Osteoblast (primary cell): Measurements from ENCODE around the gene CASP7. TPM values are rescaled to one million over a fixed set of nuclear protein-coding genes. Genes with fewer than 3 reads are reported as not detected.

Source experiments
- DNase-seq: peaks from one replicate; pipeline ENCODE4 v3.0.0; 2011; ENCODE audit warnings: low spot score, mixed read lengths; ENCODE audit not compliant: insufficient read length; ENCODE audit errors: missing footprints
- H2AFZ ChIP-seq: 2 replicates; pipeline ENCODE4 v1.6.0; 2011; ENCODE audit warnings: mild to moderate bottlenecking, low read length
- H3K27ac ChIP-seq: 2 replicates; pipeline ENCODE4 v1.5.1; 2011; ENCODE audit warnings: mild to moderate bottlenecking, low read depth, low read length, moderate library complexity
- H3K27me3 ChIP-seq: 2 replicates; pipeline ENCODE4 v1.6.0; 2012; ENCODE audit warnings: mild to moderate bottlenecking, control low read depth, inconsistent platforms, low read length, moderate library complexity; ENCODE audit not compliant: insufficient read depth
- H3K36me3 ChIP-seq: 2 replicates; pipeline ENCODE4 v1.5.1; 2011; ENCODE audit warnings: mild to moderate bottlenecking, low read length, control low read depth, moderate library complexity; ENCODE audit not compliant: insufficient read depth
- H3K4me1 ChIP-seq: 2 replicates; pipeline ENCODE4 v1.5.1; 2011; ENCODE audit warnings: mild to moderate bottlenecking, low read length, control low read depth, moderate library complexity; ENCODE audit not compliant: insufficient read depth
- H3K4me2 ChIP-seq: 2 replicates; pipeline ENCODE4 v1.6.0; 2011; ENCODE audit warnings: mild to moderate bottlenecking, low read length; ENCODE audit not compliant: insufficient read depth
- H3K4me3 ChIP-seq: fragments of 200-600 bp; sonication (generic); 3 replicates; pipeline ENCODE4 v1.5.1; 2012; ENCODE audit warnings: mild to moderate bottlenecking, low read length, inconsistent platforms; ENCODE audit not compliant: insufficient read depth
- H3K79me2 ChIP-seq: 2 replicates; pipeline ENCODE4 v1.6.0; 2012; ENCODE audit warnings: mild to moderate bottlenecking, low read length, control low read depth, inconsistent platforms; ENCODE audit not compliant: insufficient read depth
- H3K9me3 ChIP-seq: 2 replicates; pipeline ENCODE4 v1.5.1; 2011; ENCODE audit warnings: low read depth, low read length, control low read depth
- H4K20me1 ChIP-seq: 2 replicates; pipeline ENCODE4 v1.6.0; 2012; ENCODE audit warnings: mild to moderate bottlenecking, low read length, control low read depth; ENCODE audit not compliant: insufficient read depth
- CTCF ChIP-seq: IDR thresholded peaks from 2 replicates; pipeline ENCODE4 v1.5.1; 2011; ENCODE audit warnings: mild to moderate bottlenecking, low read depth, low read length, moderate library complexity; ENCODE audit errors: extremely low read depth
- total RNA-seq: library from RNA; depleted of rRNA; stranded (reverse); fragments of >200 nt; gene quantifications from 2 replicates; pipeline ENCODE4 v1.2.3, GENCODE V29; 2012

CASP7 gene
- total RNA-seq, 1 donor, result 21.7 TPM

GRCh38 chr10:113639966-113640365, 39.7 kb upstream of the CASP7 start:
- H3K36me3 ChIP-seq, result no peaks in the 10 kb centered on the region
- H2AFZ ChIP-seq, result no peak overlapping the region
- H3K79me2 ChIP-seq, result no peaks in the 10 kb centered on the region
- H3K27ac ChIP-seq, result no peak overlapping the region
- no peaks in the 10 kb centered on the region for H4K20me1 ChIP-seq
- no peak overlapping the region for H3K4me3 ChIP-seq
- peaks cover 9% of the 10 kb centered on the region for H3K4me1 ChIP-seq
- H3K27me3 ChIP-seq, result peaks cover 9% of the 10 kb centered on the region
- TF ChIP-seq CTCF, result no peak
- H3K4me2 ChIP-seq, result no peak overlapping the region
- no peaks in the 10 kb centered on the region for H3K9me3 ChIP-seq
- no peak for DNase-seq

- Histone ChIP-seq H3K9me3 (no peaks in the 10 kb centered on the region), H3K4me3 (no peak overlapping the region), H3K4me2 (no peak overlapping the region), H3K4me1 (peaks cover 9% of the 10 kb centered on the region), H3K27ac (no peak overlapping the region), H3K36me3 (no peaks in the 10 kb centered on the region), H3K79me2 (no peaks in the 10 kb centered on the region), H3K27me3 (peaks cover 9% of the 10 kb centered on the region), H4K20me1 (no peaks in the 10 kb centered on the region), H2AFZ (no peak overlapping the region)
- no peak for DNase-seq
- TF ChIP-seq CTCF, result no peak
Observed at GRCh38 chr10:113641702-113642101, 38.0 kb upstream of the CASP7 start.

GRCh38 chr10:113643183-113643582, 36.5 kb upstream of the CASP7 start:
- no peaks in the 10 kb centered on the region for H3K9me3 ChIP-seq
- peaks cover 9% of the 10 kb centered on the region for H3K4me1 ChIP-seq
- H3K4me3 ChIP-seq, result no peak overlapping the region
- H4K20me1 ChIP-seq, result no peaks in the 10 kb centered on the region
- peaks cover 9% of the 10 kb centered on the region for H3K27me3 ChIP-seq
- no peak overlapping the region for H2AFZ ChIP-seq
- DNase-seq, result no peak
- H3K79me2 ChIP-seq, result no peaks in the 10 kb centered on the region
- no peak for TF ChIP-seq CTCF
- H3K36me3 ChIP-seq, result no peaks in the 10 kb centered on the region
- no peak overlapping the region for H3K4me2 ChIP-seq
- no peak overlapping the region for H3K27ac ChIP-seq

GRCh38 chr10:113644185-113645120, 35.3 kb upstream of the CASP7 start:
- peaks cover 9% of the 10 kb centered on the region for H3K27me3 ChIP-seq
- no peak overlapping the region for H2AFZ ChIP-seq
- H3K36me3 ChIP-seq, result no peaks in the 10 kb centered on the region
- no peak overlapping the region for H3K4me3 ChIP-seq
- peaks cover 9% of the 10 kb centered on the region for H3K4me1 ChIP-seq
- no peaks in the 10 kb centered on the region for H4K20me1 ChIP-seq
- no peak for DNase-seq
- no peaks in the 10 kb centered on the region for H3K9me3 ChIP-seq
- H3K4me2 ChIP-seq, result no peak overlapping the region
- no peak for TF ChIP-seq CTCF
- no peaks in the 10 kb centered on the region for H3K79me2 ChIP-seq
- no peak overlapping the region for H3K27ac ChIP-seq
